ENCODE results near the gene CRTC1. TPM values are rescaled to one million over a fixed set of nuclear protein-coding genes. Genes with fewer than 3 reads are reported as not detected.

Gene CRTC1, protein sequence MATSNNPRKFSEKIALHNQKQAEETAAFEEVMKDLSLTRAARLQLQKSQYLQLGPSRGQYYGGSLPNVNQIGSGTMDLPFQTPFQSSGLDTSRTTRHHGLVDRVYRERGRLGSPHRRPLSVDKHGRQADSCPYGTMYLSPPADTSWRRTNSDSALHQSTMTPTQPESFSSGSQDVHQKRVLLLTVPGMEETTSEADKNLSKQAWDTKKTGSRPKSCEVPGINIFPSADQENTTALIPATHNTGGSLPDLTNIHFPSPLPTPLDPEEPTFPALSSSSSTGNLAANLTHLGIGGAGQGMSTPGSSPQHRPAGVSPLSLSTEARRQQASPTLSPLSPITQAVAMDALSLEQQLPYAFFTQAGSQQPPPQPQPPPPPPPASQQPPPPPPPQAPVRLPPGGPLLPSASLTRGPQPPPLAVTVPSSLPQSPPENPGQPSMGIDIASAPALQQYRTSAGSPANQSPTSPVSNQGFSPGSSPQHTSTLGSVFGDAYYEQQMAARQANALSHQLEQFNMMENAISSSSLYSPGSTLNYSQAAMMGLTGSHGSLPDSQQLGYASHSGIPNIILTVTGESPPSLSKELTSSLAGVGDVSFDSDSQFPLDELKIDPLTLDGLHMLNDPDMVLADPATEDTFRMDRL
- polyA plus RNA-seq (2013, experiment 1 of 2): 9.8 TPM
- polyA plus RNA-seq (2013, experiment 2 of 2): 9.7 TPM

DNA sequence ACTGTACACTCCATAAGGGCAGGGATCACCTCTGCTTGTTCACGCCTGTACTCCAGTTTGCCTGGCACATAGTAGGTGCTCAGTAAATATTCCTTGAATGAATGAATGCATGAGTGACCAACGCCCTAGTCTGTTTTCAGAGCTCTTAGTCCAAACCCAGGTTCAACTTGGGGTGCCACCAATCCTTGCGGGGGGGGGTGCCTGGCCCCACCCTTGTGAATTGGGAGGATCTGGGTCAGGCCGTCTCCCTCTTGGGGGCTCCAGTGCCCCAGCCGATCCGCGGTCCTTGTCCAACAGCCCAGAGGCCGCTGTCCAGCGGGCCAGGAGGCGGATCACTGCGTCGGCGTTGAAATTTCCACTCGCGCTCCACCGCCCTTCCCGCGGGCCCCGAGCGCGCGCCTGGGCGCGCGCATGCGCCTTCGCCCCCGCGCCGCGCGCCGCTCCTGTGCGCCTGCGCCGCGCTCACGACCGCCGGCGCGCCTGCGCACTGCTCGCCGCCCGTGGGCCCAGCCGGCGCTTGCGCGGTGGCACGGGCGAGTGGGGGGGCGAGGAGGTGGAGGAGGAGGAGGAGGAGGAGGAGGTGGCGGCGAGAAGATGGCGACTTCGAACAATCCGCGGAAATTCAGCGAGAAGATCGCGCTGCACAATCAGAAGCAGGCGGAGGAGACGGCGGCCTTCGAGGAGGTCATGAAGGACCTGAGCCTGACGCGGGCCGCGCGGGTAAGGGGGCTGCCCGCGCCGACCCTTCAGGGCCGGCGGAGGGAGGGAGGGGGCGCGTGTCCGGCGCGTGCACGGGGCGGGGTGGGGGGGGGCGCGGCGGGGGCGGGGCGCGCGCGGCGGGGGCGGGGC lies at the start of gene CRTC1:
CRTC1 (plus strand) TSS at position 572 of the 849 bp plus-strand sequence; CDS start at position 595, 23 bp downstream.
- WGBS: 1% methylated on average over 81 of the region's 93 CpGs
- H3K36me3 ChIP-seq (ENCODE audit: insufficient read depth, low read length): no peaks in the 10 kb centered on the region
- H3K9ac ChIP-seq (ENCODE audit: low read depth, low read length): peak within 1 kb of the TSS; percentile 81
- H3K4me1 ChIP-seq (ENCODE audit: insufficient read depth, low read length): peaks cover 6% of the 10 kb centered on the region; the same call in 1 of the 2 replicates
- peak within 1 kb of the TSS; percentile 70 for H3K4me3 ChIP-seq (ENCODE audit: low read length)
- H3K27ac ChIP-seq (ENCODE audit: low read depth, low read length): peak within 1 kb of the TSS; percentile 58
- H3K27me3 ChIP-seq (ENCODE audit: insufficient read depth, low read length): no peaks in the 10 kb centered on the region
- H3K9me3 ChIP-seq (ENCODE audit: insufficient read depth, low read depth, low read length): no peaks in the 10 kb centered on the region

DNA sequence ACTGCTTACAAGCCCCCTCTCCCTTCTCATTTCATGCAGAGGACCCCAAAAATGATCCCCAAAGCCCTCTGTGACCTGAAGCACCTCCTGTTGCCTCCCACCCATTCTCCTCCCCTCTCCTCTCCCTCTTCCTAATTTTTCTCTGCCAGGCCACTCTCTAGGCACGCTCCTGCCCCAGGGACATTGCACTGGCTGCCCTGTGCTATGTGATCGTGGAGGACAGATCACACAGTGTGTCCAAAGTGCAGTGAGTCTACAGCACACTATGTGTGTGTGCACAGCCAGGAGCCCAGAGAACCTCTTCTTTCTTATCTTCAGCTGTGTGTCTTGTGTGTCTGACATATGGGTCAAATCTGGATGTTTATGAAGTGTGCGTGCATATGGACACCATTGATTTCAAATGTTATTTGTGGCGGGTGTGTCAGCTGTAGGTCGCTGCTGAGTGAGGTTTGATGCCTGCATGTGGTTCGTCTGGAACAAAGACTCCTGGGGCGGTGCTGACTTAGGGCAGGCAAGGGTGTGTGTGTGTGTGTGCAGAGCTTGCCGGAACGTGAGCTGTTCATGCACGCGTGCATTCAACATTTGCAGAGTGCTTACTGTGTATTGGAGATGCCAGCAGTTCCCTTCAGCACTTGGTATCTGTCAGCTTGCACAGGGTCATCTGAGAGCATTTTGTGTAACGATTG lies 48.7 kb upstream of the CRTC1 start:
- H3K4me3 ChIP-seq (ENCODE audit: low read length): no peak overlapping the region
- H3K36me3 ChIP-seq (ENCODE audit: insufficient read depth, low read length): no peaks in the 10 kb centered on the region
- H3K27me3 ChIP-seq (ENCODE audit: insufficient read depth, low read length): peaks cover 15% of the 10 kb centered on the region
- H3K4me1 ChIP-seq (ENCODE audit: insufficient read depth, low read length): peaks cover 4% of the 10 kb centered on the region; the same call in 1 of the 2 replicates
- H3K27ac ChIP-seq (ENCODE audit: low read depth, low read length): no peak overlapping the region
- no peaks in the 10 kb centered on the region for H3K9me3 ChIP-seq (ENCODE audit: insufficient read depth, low read depth, low read length)
- H3K9ac ChIP-seq (ENCODE audit: low read depth, low read length): no peak overlapping the region
- WGBS: 80% methylated on average over 12 of the region's 12 CpGs

GRCh38 chr19:18635831-18636182 lies 47.7 kb upstream of the CRTC1 start:
- Histone ChIP-seq H3K4me3 (ENCODE audit: low read length) (peak overlapping the region; percentile 8; the same call in 1 of the 2 replicates), H3K27ac (ENCODE audit: low read depth, low read length) (no peak overlapping the region), H3K4me1 (ENCODE audit: insufficient read depth, low read length) (peaks cover 4% of the 10 kb centered on the region; the same call in 1 of the 2 replicates), H3K36me3 (ENCODE audit: insufficient read depth, low read length) (no peaks in the 10 kb centered on the region), H3K27me3 (ENCODE audit: insufficient read depth, low read length) (peaks cover 15% of the 10 kb centered on the region), H3K9ac (ENCODE audit: low read depth, low read length) (no peak overlapping the region), H3K9me3 (ENCODE audit: insufficient read depth, low read depth, low read length) (no peaks in the 10 kb centered on the region)
- 25% methylated on average over 6 of the region's 6 CpGs for WGBS

DNA sequence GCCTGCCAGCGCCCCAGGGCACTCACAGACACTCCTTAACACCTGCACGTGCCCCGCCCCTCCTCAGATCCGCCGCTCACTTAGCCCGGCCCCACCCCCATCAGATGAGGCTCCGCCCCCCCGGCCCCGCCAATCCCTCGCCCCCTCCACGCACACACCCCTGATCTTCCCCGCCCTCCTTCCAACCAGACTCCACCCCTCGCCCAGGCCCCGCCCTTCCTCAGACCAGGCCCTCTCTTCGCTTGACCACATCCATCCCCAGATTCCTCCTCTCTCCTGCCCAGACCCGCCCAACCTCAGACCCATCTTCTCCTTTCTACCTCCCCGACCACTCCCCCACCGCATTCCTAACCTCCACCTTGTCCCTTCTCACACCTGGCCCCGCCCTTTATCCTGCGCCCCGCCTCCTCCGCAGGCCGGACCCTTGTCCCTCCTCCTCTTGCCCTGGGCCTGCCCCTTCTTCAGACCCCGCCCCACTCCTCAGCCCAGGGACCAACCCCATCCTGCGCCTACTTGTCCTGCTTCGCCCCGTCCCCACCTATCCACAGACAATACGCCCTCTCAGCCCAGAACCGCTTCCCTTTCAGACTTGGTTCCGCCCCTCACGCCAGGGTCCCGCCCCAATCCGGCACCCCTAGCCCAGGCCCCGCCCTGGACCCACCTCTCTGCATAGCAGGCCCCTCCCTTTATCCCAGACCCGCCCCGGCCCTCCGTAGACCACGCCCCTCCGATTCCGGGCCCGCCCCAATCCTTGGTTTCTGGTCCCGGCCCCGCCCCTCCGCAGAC lies 47.1 kb upstream of the CRTC1 start:
- peaks cover 15% of the 10 kb centered on the region for H3K27me3 ChIP-seq (ENCODE audit: insufficient read depth, low read length)
- peak overlapping the region; percentile 89 for H3K4me3 ChIP-seq (ENCODE audit: low read length)
- no peak overlapping the region for H3K9ac ChIP-seq (ENCODE audit: low read depth, low read length)
- WGBS: under 1% methylated on average over 43 of the region's 44 CpGs
- H3K9me3 ChIP-seq (ENCODE audit: insufficient read depth, low read depth, low read length): no peaks in the 10 kb centered on the region
- no peak overlapping the region for H3K27ac ChIP-seq (ENCODE audit: low read depth, low read length)
- H3K36me3 ChIP-seq (ENCODE audit: insufficient read depth, low read length): no peaks in the 10 kb centered on the region
- H3K4me1 ChIP-seq (ENCODE audit: insufficient read depth, low read length): peaks cover 4% of the 10 kb centered on the region; the same call in 1 of the 2 replicates

DNA sequence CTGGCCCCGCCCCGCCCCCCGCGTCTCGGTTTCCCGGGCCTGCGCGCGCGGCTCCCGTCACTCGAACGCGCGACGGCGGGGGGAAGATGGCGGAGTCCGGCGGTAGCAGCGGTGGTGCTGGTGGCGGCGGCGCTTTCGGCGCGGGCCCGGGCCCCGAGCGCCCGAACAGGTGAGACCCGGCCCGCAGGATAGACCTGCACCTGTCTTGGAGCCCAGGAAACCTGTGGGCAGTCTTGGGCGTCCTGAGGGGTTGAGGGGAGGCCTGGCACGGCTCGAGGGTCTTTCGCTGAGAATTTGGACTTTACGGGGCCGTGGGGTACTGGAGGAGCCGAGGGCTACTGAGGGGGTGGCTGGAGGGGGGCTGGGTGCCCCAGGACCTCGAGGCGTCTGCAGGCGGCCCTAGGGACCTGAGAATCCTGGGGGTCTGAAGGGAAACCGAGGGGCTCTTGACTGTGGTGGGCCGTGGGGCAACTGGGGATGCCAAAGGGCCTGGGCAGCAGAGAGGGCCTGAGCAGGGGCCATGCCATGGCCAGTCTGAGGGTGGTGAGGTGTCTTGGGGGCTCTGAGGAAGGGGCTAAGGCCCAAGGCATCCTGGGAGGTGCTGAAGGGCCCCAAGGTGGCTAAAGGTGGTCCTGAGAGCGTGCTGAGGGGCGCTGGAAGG lies 46.4 kb upstream of the CRTC1 start, which contains the start of gene KLHL26:
KLHL26 (plus strand) TSS at position 60 of the 661 bp plus-strand sequence; CDS start at position 87, 27 bp downstream.
- Histone ChIP-seq H3K27ac (ENCODE audit: low read depth, low read length) (no peak within 1 kb of the TSS), H3K9ac (ENCODE audit: low read depth, low read length) (peak within 1 kb of the TSS; percentile 85), H3K4me3 (ENCODE audit: low read length) (peak within 1 kb of the TSS; percentile 89), H3K4me1 (ENCODE audit: insufficient read depth, low read length) (peaks cover 4% of the 10 kb centered on the region; the same call in 1 of the 2 replicates), H3K36me3 (ENCODE audit: insufficient read depth, low read length) (no peaks in the 10 kb centered on the region), H3K9me3 (ENCODE audit: insufficient read depth, low read depth, low read length) (no peaks in the 10 kb centered on the region), H3K27me3 (ENCODE audit: insufficient read depth, low read length) (peaks cover 15% of the 10 kb centered on the region)
- 6% methylated on average over 47 of the region's 47 CpGs for WGBS

DNA sequence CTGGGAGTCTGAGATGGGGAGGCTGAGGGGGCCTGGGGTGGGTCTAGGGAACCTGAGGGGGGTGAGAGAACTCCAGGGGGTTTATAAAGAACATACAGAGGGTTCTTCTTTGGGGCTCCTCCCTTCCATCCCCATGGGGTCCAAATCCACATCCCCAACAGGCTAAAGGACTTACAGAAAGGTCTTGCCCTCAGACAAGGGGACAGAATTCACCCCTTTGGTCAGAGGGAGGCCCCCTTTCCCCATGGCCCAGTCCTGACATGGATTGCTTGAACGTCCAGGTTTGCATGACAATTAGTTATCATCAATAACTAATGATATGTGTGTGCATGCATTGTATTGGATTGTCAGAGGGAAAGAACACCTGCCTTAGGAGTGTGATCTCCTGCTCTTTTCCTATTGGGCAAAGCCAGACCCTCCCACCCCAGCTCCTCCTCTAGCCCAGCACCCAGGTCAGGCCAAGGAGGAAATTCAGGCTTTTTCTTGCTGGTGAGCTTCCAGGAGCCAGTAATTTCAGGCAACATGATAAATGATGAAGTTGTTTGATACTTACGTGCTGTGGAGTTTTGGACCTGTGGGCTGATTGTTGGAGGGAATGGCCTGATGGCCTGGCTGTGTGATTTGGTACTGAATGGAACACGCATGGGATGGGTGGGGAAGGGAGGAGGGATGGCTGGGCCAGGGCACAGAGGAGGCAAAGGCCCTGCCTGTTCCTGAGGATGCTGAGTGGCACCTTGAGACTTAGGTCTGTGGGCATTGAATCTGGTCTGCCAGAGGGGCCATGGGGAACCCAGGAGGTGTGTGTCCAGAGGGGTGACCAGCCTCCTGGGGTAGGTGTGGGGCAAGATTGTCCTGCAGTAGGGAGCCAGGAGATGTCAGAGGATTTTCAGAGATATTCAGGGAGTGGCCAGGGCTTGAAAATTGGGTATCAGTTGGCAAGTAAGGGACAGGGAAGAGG lies 45.5 kb upstream of the CRTC1 start:
- peaks cover 15% of the 10 kb centered on the region for H3K27me3 ChIP-seq (ENCODE audit: insufficient read depth, low read length)
- H3K27ac ChIP-seq (ENCODE audit: low read depth, low read length): no peak overlapping the region
- WGBS: 78% methylated on average over 2 of the region's 3 CpGs
- peak overlapping the region; percentile 89 for H3K4me3 ChIP-seq (ENCODE audit: low read length)
- peaks cover 4% of the 10 kb centered on the region; the same call in 1 of the 2 replicates for H3K4me1 ChIP-seq (ENCODE audit: insufficient read depth, low read length)
- H3K9me3 ChIP-seq (ENCODE audit: insufficient read depth, low read depth, low read length): no peaks in the 10 kb centered on the region
- no peak overlapping the region for H3K9ac ChIP-seq (ENCODE audit: low read depth, low read length)
- H3K36me3 ChIP-seq (ENCODE audit: insufficient read depth, low read length): no peaks in the 10 kb centered on the region

DNA sequence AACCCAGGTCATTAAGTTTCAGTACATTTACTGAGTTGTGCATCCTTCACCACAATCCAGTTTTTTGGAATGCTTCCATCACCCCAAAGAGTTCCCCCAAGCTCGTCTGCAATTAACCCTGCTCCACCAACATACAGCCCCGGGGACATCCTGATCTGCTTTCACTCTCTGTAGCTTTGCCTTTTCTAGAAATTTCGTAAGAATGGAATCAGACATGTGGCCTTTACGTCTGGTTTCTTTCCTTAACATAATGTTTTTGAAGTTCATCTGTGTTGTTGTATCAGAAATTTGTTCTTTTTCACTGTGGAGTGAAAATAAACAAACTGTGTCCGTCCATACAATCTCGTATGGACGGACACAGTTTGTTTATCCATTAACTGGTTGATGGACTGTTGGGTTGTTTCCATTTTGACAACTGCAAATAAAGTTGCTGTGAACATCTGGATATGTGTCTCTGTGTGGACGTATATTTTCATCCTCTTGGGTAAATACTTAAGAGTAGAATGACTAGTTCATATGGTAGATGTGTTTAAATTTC lies 43.7 kb upstream of the CRTC1 start:
- Histone ChIP-seq H3K27me3 (ENCODE audit: insufficient read depth, low read length) (peaks cover 10% of the 10 kb centered on the region; the same call in 1 of the 2 replicates), H3K4me1 (ENCODE audit: insufficient read depth, low read length) (peaks cover 8% of the 10 kb centered on the region; the same call in 1 of the 2 replicates), H3K27ac (ENCODE audit: low read depth, low read length) (no peak overlapping the region), H3K9me3 (ENCODE audit: insufficient read depth, low read depth, low read length) (no peaks in the 10 kb centered on the region), H3K36me3 (ENCODE audit: insufficient read depth, low read length) (no peaks in the 10 kb centered on the region), H3K4me3 (ENCODE audit: low read length) (no peak overlapping the region), H3K9ac (ENCODE audit: low read depth, low read length) (no peak overlapping the region)
- WGBS: 91% methylated on average over 8 of the region's 8 CpGs

DNA sequence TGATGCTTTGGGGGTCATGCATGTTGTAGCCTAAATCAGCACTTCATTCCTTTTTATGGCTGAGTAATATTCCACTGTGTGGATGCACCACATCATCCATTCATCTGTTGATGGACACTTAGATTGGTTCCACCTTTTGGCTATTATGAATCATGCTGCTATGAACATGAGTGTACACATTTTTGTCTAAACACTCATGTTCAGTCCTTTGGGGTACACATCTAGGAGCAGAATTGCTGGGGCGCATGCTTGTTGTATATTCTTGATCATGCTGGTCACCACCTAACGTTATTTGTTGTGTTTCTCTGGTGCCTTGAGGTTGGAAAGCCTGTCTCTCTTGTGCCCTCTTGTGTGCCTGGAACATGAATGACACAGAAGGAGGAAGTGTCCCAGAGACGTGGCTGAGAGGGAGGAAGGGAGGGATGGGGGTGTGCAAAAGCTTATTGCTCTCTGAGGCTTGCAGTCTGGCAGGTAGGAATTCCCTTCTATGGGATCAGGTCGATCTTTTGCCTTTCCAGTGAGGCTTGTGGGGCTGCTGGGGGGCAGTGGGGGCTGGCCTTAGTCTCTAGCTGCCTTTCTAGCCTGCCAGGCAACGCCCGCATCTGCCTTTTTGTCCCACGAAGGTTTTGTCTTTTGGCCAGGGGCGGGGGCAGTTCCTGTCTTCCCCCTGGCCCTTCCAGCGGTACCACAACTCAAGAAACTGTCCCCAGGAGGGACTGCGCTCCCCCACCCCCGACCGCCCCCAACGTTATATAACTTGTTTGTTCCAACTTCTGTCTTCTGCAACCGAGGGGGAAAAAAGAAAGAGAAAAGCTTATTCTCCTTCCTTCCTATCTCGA lies 39.1 kb upstream of the CRTC1 start:
- WGBS: 80% methylated on average over 15 of the region's 15 CpGs
- Histone ChIP-seq H3K36me3 (ENCODE audit: insufficient read depth, low read length) (no peaks in the 10 kb centered on the region), H3K9me3 (ENCODE audit: insufficient read depth, low read depth, low read length) (no peaks in the 10 kb centered on the region), H3K27ac (ENCODE audit: low read depth, low read length) (no peak overlapping the region), H3K27me3 (ENCODE audit: insufficient read depth, low read length) (no peaks in the 10 kb centered on the region), H3K4me1 (ENCODE audit: insufficient read depth, low read length) (peaks cover 10% of the 10 kb centered on the region; the same call in 1 of the 2 replicates), H3K4me3 (ENCODE audit: low read length) (no peak overlapping the region), H3K9ac (ENCODE audit: low read depth, low read length) (no peak overlapping the region)
